ENCODE results near the gene EOGT.

Gene EOGT

GRCh38 chr3:68972358-68972979 lies 41.0 kb downstream of the EOGT start:
- no peak overlapping the region for H3K4me3 ChIP-seq (ENCODE audit: control insufficient read depth, low read depth, low read length)
- peak; percentile 21 for DNase-seq (ENCODE audit: low read depth)
- peak; percentile 83 for TF ChIP-seq CTCF (IDR thresholded peaks at IDR 0.05; ENCODE audit: control insufficient read depth, insufficient read depth, low read depth, low read length, missing control alignments)

GRCh38 chr3:68964694-68965093 lies 48.8 kb downstream of the EOGT start:
- TF ChIP-seq CTCF (IDR thresholded peaks at IDR 0.05; ENCODE audit: control insufficient read depth, insufficient read depth, low read depth, low read length, missing control alignments): no peak
- no peak for DNase-seq (ENCODE audit: low read depth)
- no peak overlapping the region for H3K4me3 ChIP-seq (ENCODE audit: control insufficient read depth, low read depth, low read length)

- DNase-seq (ENCODE audit: low read depth): no peak
- no peak for TF ChIP-seq CTCF (IDR thresholded peaks at IDR 0.05; ENCODE audit: control insufficient read depth, insufficient read depth, low read depth, low read length, missing control alignments)
- H3K4me3 ChIP-seq (ENCODE audit: control insufficient read depth, low read depth, low read length): no peak overlapping the region
Measured at GRCh38 chr3:68963891-68964290, 49.6 kb downstream of the EOGT start.

- DNase-seq (ENCODE audit: low read depth): no peak
Measured at GRCh38 chr3:68963376-68963775, 50.1 kb downstream of the EOGT start.

GRCh38 chr3:68958932-68959331 lies 54.6 kb downstream of the EOGT start:
- DNase-seq (ENCODE audit: low read depth): no peak
- TF ChIP-seq CTCF (IDR thresholded peaks at IDR 0.05; ENCODE audit: control insufficient read depth, insufficient read depth, low read depth, low read length, missing control alignments): no peak

More at GRCh38 chr3:68963376-68963775, 50.1 kb downstream of the EOGT start:
- no peak for TF ChIP-seq CTCF (IDR thresholded peaks at IDR 0.05; ENCODE audit: control insufficient read depth, insufficient read depth, low read depth, low read length, missing control alignments)
- H3K4me3 ChIP-seq (ENCODE audit: control insufficient read depth, low read depth, low read length): no peak overlapping the region

GRCh38 chr3:68957895-68958294 lies 55.6 kb downstream of the EOGT start:
- no peak for DNase-seq (ENCODE audit: low read depth)
- no peak for TF ChIP-seq CTCF (IDR thresholded peaks at IDR 0.05; ENCODE audit: control insufficient read depth, insufficient read depth, low read depth, low read length, missing control alignments)
- no peak overlapping the region for H3K4me3 ChIP-seq (ENCODE audit: control insufficient read depth, low read depth, low read length)

More at GRCh38 chr3:68958932-68959331, 54.6 kb downstream of the EOGT start:
- H3K4me3 ChIP-seq (ENCODE audit: control insufficient read depth, low read depth, low read length): no peak overlapping the region
